IPS-18c (cell line): Measurements from ENCODE around the gene CENPP.
"Not testable (repeated sequence)": the region's sequence is repeated elsewhere in the genome, so short reads cannot be mapped to it uniquely, and the experiment has no call there.

Experiments used
- H3K4me3 ChIP-seq: 2 replicates; pipeline ENCODE4 v1.7.0; 2013; ENCODE audit warnings: low read depth, mild to moderate bottlenecking, low read length, moderate library complexity; ENCODE audit not compliant: insufficient read depth
- H3K9me3 ChIP-seq: one replicate; pipeline ENCODE4 v1.6.1; 2013; ENCODE audit warnings: mild to moderate bottlenecking, low read length, moderate library complexity; ENCODE audit not compliant: control insufficient read depth, insufficient read depth

The CENPP gene

DNA sequence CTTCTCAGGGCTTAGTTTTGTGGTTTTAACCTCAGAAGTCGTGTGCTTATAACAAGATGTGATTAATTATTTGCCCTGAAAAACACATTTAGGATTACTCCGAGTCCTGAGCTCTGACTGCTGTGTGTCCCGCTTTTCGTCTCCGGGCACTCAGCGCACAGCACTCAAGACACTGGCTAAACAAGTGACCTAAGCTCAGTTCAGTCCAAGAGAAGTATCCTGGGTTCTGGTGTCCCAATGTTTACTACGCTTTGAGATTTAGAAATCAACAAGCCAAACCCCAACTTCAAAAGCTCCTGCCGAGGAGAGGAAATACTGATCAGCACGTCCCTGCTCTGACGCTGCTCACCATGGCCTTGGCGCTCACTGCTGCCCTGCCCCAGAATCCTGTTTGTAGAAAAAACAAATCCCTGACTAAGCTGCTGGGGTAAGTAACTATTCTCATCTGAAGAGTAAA is 290.9 kb downstream of the CENPP start:
- Histone ChIP-seq H3K4me3 (no peak overlapping the region), H3K9me3 (no peaks in the 10 kb centered on the region)

GRCh38 chr9:92617195-92617813 is 291.6 kb downstream of the CENPP start:
- no peaks in the 10 kb centered on the region for H3K9me3 ChIP-seq
- H3K4me3 ChIP-seq = no peak overlapping the region

GRCh38 chr9:92617951-92618510 is 292.3 kb downstream of the CENPP start:
- Histone ChIP-seq H3K9me3 (no peaks in the 10 kb centered on the region), H3K4me3 (no peak overlapping the region)

DNA sequence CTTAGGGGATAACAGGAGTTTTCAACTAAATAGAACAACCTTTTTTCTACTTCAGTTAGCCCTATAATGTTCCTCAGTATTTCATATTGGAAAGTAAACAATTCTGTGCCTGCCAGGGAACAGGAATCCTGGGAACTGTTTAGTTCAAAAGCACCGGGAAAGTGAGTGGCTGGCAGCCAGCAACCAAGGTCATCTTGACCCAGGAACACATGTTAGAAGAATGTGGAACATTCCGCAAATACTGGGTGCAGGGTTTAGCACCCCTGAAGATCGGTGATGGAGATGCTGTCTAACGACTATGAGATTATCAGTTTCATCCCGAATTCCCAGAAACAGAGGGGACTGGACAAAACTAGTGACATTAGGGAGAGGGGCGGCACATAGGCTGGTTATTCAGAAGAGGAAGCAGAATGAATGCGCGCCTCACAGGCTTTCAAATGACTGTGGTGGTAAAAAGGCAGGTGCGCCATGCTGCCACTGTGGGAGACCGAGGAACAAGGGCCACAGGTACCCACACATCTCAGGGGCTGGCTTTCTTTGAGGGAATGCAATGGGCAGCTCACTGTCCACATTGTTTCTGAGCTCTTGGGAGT is 293.0 kb downstream of the CENPP start:
- no peaks in the 10 kb centered on the region for H3K9me3 ChIP-seq
- no peak overlapping the region for H3K4me3 ChIP-seq

- H3K9me3 ChIP-seq = no peaks in the 10 kb centered on the region
Measured at GRCh38 chr9:92619601-92620300, 294.0 kb downstream of the CENPP start.

DNA sequence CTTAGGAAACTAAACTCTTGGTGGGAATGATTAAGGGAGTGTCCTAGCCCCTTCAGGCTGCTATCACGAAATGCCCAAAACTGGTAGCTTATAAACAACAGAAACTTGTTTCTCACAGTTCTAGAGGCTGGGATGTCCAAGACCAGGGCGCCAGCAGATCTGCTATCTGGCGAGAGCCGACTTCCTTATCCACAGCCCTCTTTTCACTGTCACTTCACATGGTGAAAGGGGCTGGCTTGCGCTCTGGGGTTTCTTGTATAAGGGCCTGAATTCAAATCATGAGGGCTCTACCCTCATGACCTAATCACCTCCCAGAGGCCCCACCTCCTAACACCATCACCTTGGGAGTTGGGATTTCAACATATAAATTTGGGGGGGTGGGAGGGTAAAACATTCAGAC is 295.1 kb downstream of the CENPP start:
- Histone ChIP-seq H3K4me3 (no peak overlapping the region), H3K9me3 (no peaks in the 10 kb centered on the region)

More at GRCh38 chr9:92619601-92620300, 294.0 kb downstream of the CENPP start:
- no peak overlapping the region for H3K4me3 ChIP-seq

GRCh38 chr9:92623936-92624335 is 298.2 kb downstream of the CENPP start:
- H3K9me3 ChIP-seq, H3K4me3 ChIP-seq: not testable (repeated sequence)

DNA sequence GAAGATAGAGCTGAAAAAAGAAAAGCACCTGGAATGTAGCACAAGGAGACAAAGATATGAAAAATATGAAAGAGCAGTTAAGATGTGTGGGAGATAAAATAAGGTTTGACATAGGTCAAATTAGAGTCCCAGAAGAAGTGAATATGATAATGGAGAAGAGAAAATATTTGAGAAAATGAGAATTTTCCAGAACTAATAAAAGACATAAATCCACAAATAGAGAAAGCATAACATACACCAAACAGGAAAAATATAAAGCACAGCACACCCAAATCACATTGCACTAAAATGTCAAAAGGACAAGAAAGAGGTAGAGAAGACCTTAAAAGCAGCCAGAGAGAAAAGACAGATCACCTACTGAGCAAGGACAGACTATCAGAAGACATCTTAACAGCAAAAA is 300.7 kb downstream of the CENPP start:
- Histone ChIP-seq H3K4me3 (no peak overlapping the region), H3K9me3 (no peaks in the 10 kb centered on the region)

DNA sequence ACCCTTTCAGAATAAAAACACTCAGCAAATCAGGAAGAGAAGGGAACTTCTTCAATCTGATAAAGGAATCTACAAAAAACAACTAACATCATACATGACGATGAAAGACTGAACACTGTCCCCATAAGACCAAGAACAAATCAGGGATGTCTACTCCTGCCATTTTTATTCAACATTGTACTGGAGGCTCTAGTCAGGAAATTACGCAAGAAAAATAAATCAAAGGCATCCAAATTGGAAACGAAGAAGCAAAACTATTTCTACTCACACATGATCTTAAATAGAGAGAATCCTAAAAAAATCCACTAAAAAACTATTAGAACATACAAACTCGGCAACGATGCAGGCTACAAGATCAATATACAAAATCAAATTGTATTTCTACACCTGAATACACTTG is 301.9 kb downstream of the CENPP start:
- Histone ChIP-seq H3K4me3 (no peak overlapping the region), H3K9me3 (no peaks in the 10 kb centered on the region)

- H3K9me3 ChIP-seq = no peaks in the 10 kb centered on the region
Measured at GRCh38 chr9:92631452-92632343, 305.9 kb downstream of the CENPP start.

GRCh38 chr9:92632641-92633040 is 306.9 kb downstream of the CENPP start:
- H3K4me3 ChIP-seq = no peak overlapping the region

More at GRCh38 chr9:92631452-92632343, 305.9 kb downstream of the CENPP start:
- H3K4me3 ChIP-seq = no peak overlapping the region

DNA sequence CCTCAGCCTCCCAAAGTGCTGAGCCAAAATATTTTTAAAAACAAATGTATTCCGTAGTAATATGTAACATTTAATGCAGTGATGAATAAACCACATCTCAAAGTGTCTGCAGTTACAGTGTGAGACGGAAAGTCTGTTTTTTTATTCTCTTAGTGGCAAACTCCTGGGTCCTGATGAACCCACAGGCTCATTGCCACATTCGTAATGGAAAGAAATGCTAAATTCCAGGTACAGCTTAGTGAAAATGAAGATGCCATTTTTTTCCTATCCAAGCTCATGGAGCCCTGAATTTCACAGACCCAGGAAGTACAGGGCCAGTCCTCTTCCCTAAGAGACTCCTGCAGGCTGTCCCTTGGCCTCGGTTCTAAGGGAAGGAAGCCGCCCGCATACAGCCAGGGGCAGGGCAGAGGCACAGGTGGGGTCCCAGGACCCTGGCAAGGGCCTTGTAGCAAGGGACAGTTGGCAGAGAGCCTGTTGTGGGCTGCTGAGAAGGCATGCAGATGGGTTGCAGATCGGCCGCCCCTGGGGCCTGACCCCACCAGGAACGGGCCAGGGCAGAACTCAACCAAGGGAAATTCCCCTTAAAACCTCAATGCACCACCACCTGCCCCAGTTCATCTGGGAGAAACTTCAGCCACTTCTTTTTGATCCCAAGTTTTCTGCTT is 308.0 kb downstream of the CENPP start:
- H3K9me3 ChIP-seq = no peaks in the 10 kb centered on the region
- no peak overlapping the region for H3K4me3 ChIP-seq

More at GRCh38 chr9:92632641-92633040, 306.9 kb downstream of the CENPP start:
- no peaks in the 10 kb centered on the region for H3K9me3 ChIP-seq

GRCh38 chr9:92634712-92635605 is 309.2 kb downstream of the CENPP start:
- Histone ChIP-seq H3K9me3 (no peaks in the 10 kb centered on the region), H3K4me3 (no peak overlapping the region)

- H3K9me3 ChIP-seq = no peaks in the 10 kb centered on the region
- no peak overlapping the region for H3K4me3 ChIP-seq
Measured at GRCh38 chr9:92635760-92636159, 310.0 kb downstream of the CENPP start.

DNA sequence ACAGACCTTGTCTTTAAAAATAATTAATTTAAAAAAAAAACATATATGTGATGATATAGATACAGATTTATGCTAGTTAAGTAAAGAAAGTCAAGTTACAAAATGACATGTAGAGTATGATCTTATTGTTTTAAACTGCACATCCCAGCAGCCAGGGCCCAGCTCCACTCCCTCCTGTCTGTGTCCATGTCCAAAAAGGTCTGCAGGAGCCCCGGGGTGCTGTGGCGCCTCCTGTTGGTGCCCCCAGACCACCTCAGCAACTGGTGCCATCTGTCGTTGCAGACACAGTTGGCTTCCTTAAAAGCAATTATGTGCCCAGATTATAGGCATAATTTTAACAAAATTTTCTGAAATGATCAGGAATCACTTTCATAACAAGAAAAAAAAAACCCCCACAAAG is 310.9 kb downstream of the CENPP start:
- H3K9me3 ChIP-seq = no peaks in the 10 kb centered on the region
- no peak overlapping the region for H3K4me3 ChIP-seq

DNA sequence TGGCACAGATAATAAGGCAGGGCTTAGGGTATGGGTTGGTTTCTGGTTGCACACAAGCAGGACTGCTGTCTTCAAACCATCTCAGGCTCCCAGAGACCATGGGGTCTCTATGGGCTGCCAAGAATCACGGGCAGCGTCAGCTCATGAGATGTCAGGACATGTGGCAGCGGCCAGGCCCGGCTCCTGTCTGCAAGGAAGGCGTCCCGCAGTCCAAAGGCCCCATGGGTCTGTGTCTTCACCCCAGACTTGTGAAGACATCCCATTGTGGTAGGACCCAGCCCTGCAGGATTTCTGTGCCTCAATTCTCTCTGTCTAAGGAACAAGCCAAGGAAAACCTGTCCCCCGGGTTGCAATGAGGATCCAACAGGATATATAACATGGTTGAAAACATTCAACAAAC is 311.6 kb downstream of the CENPP start:
- Histone ChIP-seq H3K9me3 (no peaks in the 10 kb centered on the region), H3K4me3 (no peak overlapping the region)
